Endodermal cell (in vitro differentiated cells): ENCODE data around the gene STX8. TPM values are rescaled to one million over a fixed set of nuclear protein-coding genes. Genes with fewer than 3 reads are reported as not detected.

Experiments
- DNase-seq: peaks from one replicate; pipeline ENCODE4 v3.0.0-alpha.2; 2017
- H3K27ac ChIP-seq: 2 replicates; pipeline ENCODE4 v1.5.1; 2013; ENCODE audit warnings: mild to moderate bottlenecking, low read depth, low read length, moderate library complexity
- H3K27me3 ChIP-seq: 2 replicates; pipeline ENCODE4 v1.6.1; 2013; ENCODE audit warnings: mild to moderate bottlenecking, low read length, moderate library complexity; ENCODE audit not compliant: insufficient read depth, control insufficient read depth, poor library complexity, severe bottlenecking
- H3K36me3 ChIP-seq: 2 replicates; pipeline ENCODE4 v1.7.0; 2013; ENCODE audit warnings: mild to moderate bottlenecking, low read length, moderate library complexity; ENCODE audit not compliant: control insufficient read depth, insufficient read depth
- H3K4me1 ChIP-seq: one replicate; pipeline ENCODE4 v1.7.0; 2013; ENCODE audit warnings: low read length; ENCODE audit not compliant: control insufficient read depth, insufficient read depth
- H3K4me3 ChIP-seq: 2 replicates; pipeline ENCODE4 v1.5.1; 2013; ENCODE audit warnings: mild to moderate bottlenecking, low read length, moderate library complexity
- H3K9ac ChIP-seq: 2 replicates; pipeline ENCODE4 v1.6.1; 2013; ENCODE audit warnings: mild to moderate bottlenecking, low read length, moderate library complexity; ENCODE audit not compliant: poor library complexity, severe bottlenecking; ENCODE audit errors: extremely low read depth
- H3K9me3 ChIP-seq: 2 replicates; pipeline ENCODE4 v1.6.1; 2013; ENCODE audit warnings: mild to moderate bottlenecking, low read length, moderate library complexity; ENCODE audit not compliant: control insufficient read depth
- H3K27ac Mint-ChIP-seq: 2 replicates; pipeline ENCODE4 v1.8.0; 2020; ENCODE audit warnings: mixed read lengths
- H3K27me3 Mint-ChIP-seq: 2 replicates; pipeline ENCODE4 v1.8.0; 2021; ENCODE audit warnings: mild to moderate bottlenecking, mixed read lengths; ENCODE audit not compliant: insufficient read depth
- H3K36me3 Mint-ChIP-seq: 2 replicates; pipeline ENCODE4 v1.8.0; 2020; ENCODE audit warnings: low read depth, mixed read lengths
- H3K4me1 Mint-ChIP-seq: 2 replicates; pipeline ENCODE4 v1.8.0; 2020; ENCODE audit warnings: mixed read lengths
- H3K4me3 Mint-ChIP-seq: 2 replicates; pipeline ENCODE4 v1.8.0; 2020; ENCODE audit warnings: mild to moderate bottlenecking, moderate library complexity, mixed read lengths
- H3K9me3 Mint-ChIP-seq: 2 replicates; pipeline ENCODE4 v1.8.0; 2020; ENCODE audit warnings: mild to moderate bottlenecking, mixed read lengths
- WGBS, 2 experiments: methylation state at CpG; one replicate each; pipeline versions ENCODE4 v1.1.5 to v1.1.7; 2013; ENCODE audit warnings: missing lambda C conversion rate in 2 of 2, mixed read lengths in 1 of 2; ENCODE audit not compliant: insufficient coverage in 1 of 2, insufficient read length in 1 of 2; 5-methylcytosine and 5-hydroxymethylcytosine counted together
- total RNA-seq, 2 donors: library from RNA; stranded (reverse); fragmentation: NEBNext Ultra II Directional in 1 of 2; extraction: Animal tissue kit (Norgen Biotek cat#: 25700) in 1 of 2; gene quantifications; 2 replicates in 1 of 2; 3 replicates in 1 of 2; pipeline ENCODE4 v1.2.1, GENCODE V29; 2021
- TF ChIP-seq, protein P1 (sequence below): fragments of 200-600 bp; sonication (generic); conservative IDR thresholded peaks from 2 replicates; pipeline ENCODE4 v1.5.0; 2021; ENCODE audit warnings: antibody characterized with exemption, mild to moderate bottlenecking

The STX8 gene
- total RNA-seq, 2 donors from 2014 or later = 82.5 to 98.2 TPM

DNA sequence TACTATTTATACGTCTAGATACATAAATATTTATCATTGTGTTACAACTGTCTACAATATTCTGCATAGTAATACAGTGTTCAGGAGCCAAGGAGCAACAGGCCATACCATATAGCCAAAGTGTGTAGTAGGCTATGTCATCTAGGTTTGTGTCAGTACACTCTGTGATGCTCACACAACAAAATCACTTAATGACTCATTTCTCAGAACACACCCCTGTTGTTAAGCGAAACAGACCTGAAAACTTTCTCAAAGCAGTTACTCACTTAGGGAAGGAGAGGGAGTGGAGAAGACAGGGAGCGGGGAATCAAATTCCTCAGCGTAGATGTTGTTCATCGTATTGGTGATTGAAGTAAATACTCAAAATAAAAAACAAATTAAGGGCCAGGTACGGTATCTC lies 269.5 kb downstream of the STX8 start:
- no peak overlapping the region for H3K9ac ChIP-seq
- no peaks in the 10 kb centered on the region for H3K9me3 Mint-ChIP-seq
- no peaks in the 10 kb centered on the region for H3K36me3 Mint-ChIP-seq
- H3K4me3 ChIP-seq = no peak overlapping the region
- H3K4me1 Mint-ChIP-seq = peaks cover 30% of the 10 kb centered on the region
- no peaks in the 10 kb centered on the region for H3K27me3 Mint-ChIP-seq
- peak overlapping the region; percentile 38 for H3K27ac Mint-ChIP-seq
- 60 to 79% methylated on average over 1 to 5 of the region's 6 CpGs for WGBS, 2 experiments
- TF ChIP-seq, protein P1, sequence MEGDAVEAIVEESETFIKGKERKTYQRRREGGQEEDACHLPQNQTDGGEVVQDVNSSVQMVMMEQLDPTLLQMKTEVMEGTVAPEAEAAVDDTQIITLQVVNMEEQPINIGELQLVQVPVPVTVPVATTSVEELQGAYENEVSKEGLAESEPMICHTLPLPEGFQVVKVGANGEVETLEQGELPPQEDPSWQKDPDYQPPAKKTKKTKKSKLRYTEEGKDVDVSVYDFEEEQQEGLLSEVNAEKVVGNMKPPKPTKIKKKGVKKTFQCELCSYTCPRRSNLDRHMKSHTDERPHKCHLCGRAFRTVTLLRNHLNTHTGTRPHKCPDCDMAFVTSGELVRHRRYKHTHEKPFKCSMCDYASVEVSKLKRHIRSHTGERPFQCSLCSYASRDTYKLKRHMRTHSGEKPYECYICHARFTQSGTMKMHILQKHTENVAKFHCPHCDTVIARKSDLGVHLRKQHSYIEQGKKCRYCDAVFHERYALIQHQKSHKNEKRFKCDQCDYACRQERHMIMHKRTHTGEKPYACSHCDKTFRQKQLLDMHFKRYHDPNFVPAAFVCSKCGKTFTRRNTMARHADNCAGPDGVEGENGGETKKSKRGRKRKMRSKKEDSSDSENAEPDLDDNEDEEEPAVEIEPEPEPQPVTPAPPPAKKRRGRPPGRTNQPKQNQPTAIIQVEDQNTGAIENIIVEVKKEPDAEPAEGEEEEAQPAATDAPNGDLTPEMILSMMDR = no peak
- H3K27me3 ChIP-seq = no peaks in the 10 kb centered on the region
- H3K27ac ChIP-seq = no peak overlapping the region
- H3K4me1 ChIP-seq = peaks cover 15% of the 10 kb centered on the region
- DNase-seq = no peak
- H3K4me3 Mint-ChIP-seq = no peak overlapping the region
- H3K36me3 ChIP-seq = no peaks in the 10 kb centered on the region
- no peaks in the 10 kb centered on the region for H3K9me3 ChIP-seq

DNA sequence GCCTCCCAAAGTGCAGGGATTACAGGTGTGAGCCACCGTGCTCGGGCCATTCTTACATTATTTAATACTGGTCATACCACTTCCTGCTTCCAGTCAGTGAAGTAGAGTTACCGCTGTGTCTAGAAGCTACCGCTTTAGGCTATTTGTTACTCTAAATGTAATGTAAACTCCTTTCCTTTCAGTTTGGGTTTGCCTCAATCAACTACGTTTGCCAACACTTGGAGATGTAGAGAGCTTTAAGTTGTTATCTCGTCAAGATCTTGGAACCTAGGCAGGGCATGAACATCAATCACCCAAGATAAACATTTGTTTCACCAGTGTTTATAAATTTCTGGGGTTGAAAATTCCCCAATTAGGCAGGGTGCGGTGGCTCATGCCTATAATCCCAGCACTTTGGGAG lies 275.9 kb downstream of the STX8 start:
- no peaks in the 10 kb centered on the region for H3K9me3 Mint-ChIP-seq
- WGBS, 2 experiments = 90 to 98% methylated on average over 6 to 7 of the region's 7 CpGs
- peak; percentile 17 for DNase-seq
- no peaks in the 10 kb centered on the region for H3K27me3 Mint-ChIP-seq
- peaks cover 4% of the 10 kb centered on the region for H3K36me3 Mint-ChIP-seq
- H3K9ac ChIP-seq = no peak overlapping the region
- no peaks in the 10 kb centered on the region for H3K4me1 ChIP-seq
- H3K4me1 Mint-ChIP-seq = no peaks in the 10 kb centered on the region
- no peak overlapping the region for H3K27ac ChIP-seq
- no peaks in the 10 kb centered on the region for H3K27me3 ChIP-seq
- H3K36me3 ChIP-seq = no peaks in the 10 kb centered on the region
- H3K4me3 Mint-ChIP-seq = no peak overlapping the region
- no peak overlapping the region for H3K27ac Mint-ChIP-seq
- H3K4me3 ChIP-seq = no peak overlapping the region
- TF ChIP-seq, protein P1 = no peak
- no peaks in the 10 kb centered on the region for H3K9me3 ChIP-seq

DNA sequence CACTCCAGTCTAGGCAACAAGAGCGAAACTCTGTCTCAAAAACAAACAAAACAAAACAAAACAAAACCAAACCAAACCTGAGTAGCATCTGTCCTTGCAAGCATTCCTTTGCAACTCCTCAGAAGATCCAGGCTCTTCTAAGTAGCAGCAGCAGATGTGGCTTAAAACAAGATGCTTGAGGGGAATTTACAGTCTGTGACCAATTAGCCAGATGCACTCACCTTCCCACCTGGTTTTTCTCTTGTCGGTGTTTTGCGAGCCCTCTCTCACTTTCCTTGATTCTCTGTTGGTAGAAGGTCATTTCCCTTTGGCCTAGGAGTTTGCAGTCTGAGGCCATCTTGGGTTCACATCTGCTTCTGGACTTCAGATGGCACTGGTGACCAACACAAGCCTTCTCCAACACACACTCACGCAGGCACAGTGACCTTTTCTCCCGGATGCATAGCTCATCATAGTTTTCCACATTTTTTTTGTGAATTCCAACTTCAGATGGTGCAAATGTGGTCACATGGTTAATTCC lies 276.8 kb downstream of the STX8 start:
- Mint-ChIP-seq H3K36me3 (peaks cover 4% of the 10 kb centered on the region), H3K9me3 (no peaks in the 10 kb centered on the region), H3K4me3 (no peak overlapping the region), H3K27ac (no peak overlapping the region), H3K27me3 (no peaks in the 10 kb centered on the region), H3K4me1 (no peaks in the 10 kb centered on the region)
- no peaks in the 10 kb centered on the region for H3K27me3 ChIP-seq
- TF ChIP-seq, protein P1 = no peak
- H3K9ac ChIP-seq = no peak overlapping the region
- H3K4me1 ChIP-seq = no peaks in the 10 kb centered on the region
- no peak overlapping the region for H3K27ac ChIP-seq
- H3K9me3 ChIP-seq = no peaks in the 10 kb centered on the region
- DNase-seq = peak; percentile 40
- H3K36me3 ChIP-seq = no peaks in the 10 kb centered on the region
- H3K4me3 ChIP-seq = no peak overlapping the region
- WGBS, 2 experiments = 75 to 94% methylated on average over 4 to 5 of the region's 5 CpGs
